Astrocyte (in vitro differentiated cells and primary cell): Measurements from ENCODE around the gene RAB11FIP4. TPM values are rescaled to one million over a fixed set of nuclear protein-coding genes. Genes with fewer than 3 reads are reported as not detected.
A peak's percentile ranks its signal among the peaks of the same experiment; 100 is the strongest.

Experiments used
- DNase-seq: peaks from one replicate; pipeline ENCODE4 v3.0.0-alpha.2; 2010; ENCODE audit warnings: low read depth
- FAIRE-seq: peaks from 2 replicates; lab custom pipeline; 2011; peaks lifted over from hg19 to GRCh38; lab: Jason Lieb, UNC
- H2AFZ ChIP-seq: 2 replicates; pipeline ENCODE4 v1.6.0; 2012; ENCODE audit warnings: low read depth, low read length, inconsistent platforms
- H3K27ac ChIP-seq: 2 replicates; pipeline ENCODE4 v1.5.1; 2011; ENCODE audit warnings: low read depth, low read length, inconsistent platforms
- H3K27me3 ChIP-seq: 2 replicates; pipeline ENCODE4 v1.6.0; 2011; ENCODE audit warnings: low read length, inconsistent platforms; ENCODE audit not compliant: insufficient read depth
- H3K36me3 ChIP-seq: 2 replicates; pipeline ENCODE4 v1.5.1; 2011; ENCODE audit warnings: low read length, inconsistent platforms; ENCODE audit not compliant: insufficient read depth
- H3K4me1 ChIP-seq: 2 replicates; pipeline ENCODE4 v1.5.1; 2011; ENCODE audit warnings: low read length, inconsistent platforms; ENCODE audit not compliant: insufficient read depth
- H3K4me2 ChIP-seq: 2 replicates; pipeline ENCODE4 v1.6.0; 2012; ENCODE audit warnings: low read length, inconsistent platforms
- H3K4me3 ChIP-seq: 2 replicates; pipeline ENCODE4 v1.5.1; 2011; ENCODE audit warnings: low read depth, mild to moderate bottlenecking, low read length, inconsistent platforms; ENCODE audit not compliant: insufficient read depth
- H3K79me2 ChIP-seq: 2 replicates; pipeline ENCODE4 v1.6.0; 2012; ENCODE audit warnings: mild to moderate bottlenecking, low read length, inconsistent platforms; ENCODE audit not compliant: insufficient read depth
- H3K9ac ChIP-seq: 2 replicates; pipeline ENCODE4 v1.6.0; 2012; ENCODE audit warnings: mild to moderate bottlenecking, low read length, inconsistent platforms
- H3K9me3 ChIP-seq: 2 replicates; pipeline ENCODE4 v1.5.1; 2012; ENCODE audit warnings: low read depth, mild to moderate bottlenecking, low read length, inconsistent platforms; ENCODE audit not compliant: insufficient read depth
- H4K20me1 ChIP-seq: 2 replicates; pipeline ENCODE4 v1.6.0; 2012; ENCODE audit warnings: low read length, inconsistent platforms; ENCODE audit not compliant: insufficient read depth
- H3K27ac Mint-ChIP-seq: one replicate; pipeline ENCODE4 v1.8.0; 2021; ENCODE audit warnings: mild to moderate bottlenecking, mixed read lengths; ENCODE audit not compliant: unreplicated experiment
- H3K27me3 Mint-ChIP-seq: one replicate; pipeline ENCODE4 v1.8.0; 2021; ENCODE audit warnings: low read depth, mixed read lengths; ENCODE audit not compliant: unreplicated experiment
- H3K36me3 Mint-ChIP-seq: one replicate; pipeline ENCODE4 v1.8.0; 2021; ENCODE audit warnings: low read depth, mixed read lengths; ENCODE audit not compliant: unreplicated experiment
- H3K4me1 Mint-ChIP-seq: one replicate; pipeline ENCODE4 v1.8.0; 2021; ENCODE audit warnings: low read depth, mixed read lengths; ENCODE audit not compliant: unreplicated experiment
- H3K4me3 Mint-ChIP-seq: one replicate; pipeline ENCODE4 v1.8.0; 2021; ENCODE audit warnings: mild to moderate bottlenecking, moderate library complexity, mixed read lengths; ENCODE audit not compliant: unreplicated experiment
- H3K9me3 Mint-ChIP-seq: one replicate; pipeline ENCODE4 v1.8.0; 2021; ENCODE audit warnings: mild to moderate bottlenecking, mixed read lengths; ENCODE audit not compliant: unreplicated experiment
- CTCF ChIP-seq: IDR thresholded peaks from 2 replicates; pipeline ENCODE4 v1.5.1; 2011; ENCODE audit warnings: low read depth, mild to moderate bottlenecking, inconsistent platforms, low read length, moderate library complexity; ENCODE audit not compliant: insufficient read depth
- EZH2 ChIP-seq: IDR thresholded peaks from 2 replicates; pipeline ENCODE4 v1.6.1; 2012; ENCODE audit warnings: mild to moderate bottlenecking, low read length, inconsistent platforms; ENCODE audit not compliant: insufficient read depth
- total RNA-seq: library from RNA; stranded (reverse); gene quantifications from 2 replicates; pipeline ENCODE4 v1.2.1, GENCODE V29; 2021

RAB11FIP4 gene
- total RNA-seq, 1 donor from 2014 or later, result 4.4 TPM

DNA sequence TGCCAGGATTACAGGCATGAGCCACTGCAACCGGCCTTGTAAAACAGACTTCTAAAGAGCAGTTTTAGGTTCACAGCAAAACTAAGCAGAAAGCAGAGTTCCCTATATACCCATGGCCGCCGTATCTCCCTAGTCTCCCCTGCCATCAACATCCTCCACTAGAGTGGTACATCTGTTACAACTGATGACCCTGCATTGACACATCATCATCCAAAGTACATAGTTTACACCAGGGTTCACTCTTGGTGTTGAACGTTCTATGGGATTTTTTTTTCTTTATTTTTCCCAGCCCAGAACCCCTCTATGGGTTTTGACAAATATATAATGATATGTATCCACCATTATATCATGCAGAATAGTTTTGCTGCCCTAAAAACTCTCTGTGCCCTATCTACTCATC lies 155.2 kb downstream of the RAB11FIP4 start:
- Mint-ChIP-seq H3K4me3 (no peak overlapping the region), H3K27me3 (peaks cover 7% of the 10 kb centered on the region), H3K36me3 (no peaks in the 10 kb centered on the region), H3K27ac (no peak overlapping the region), H3K4me1 (peaks cover 2% of the 10 kb centered on the region), H3K9me3 (no peaks in the 10 kb centered on the region)
- Histone ChIP-seq H3K9ac (no peak overlapping the region), H3K4me2 (no peak overlapping the region), H3K9me3 (peaks cover 8% of the 10 kb centered on the region), H3K36me3 (no peaks in the 10 kb centered on the region), H3K79me2 (no peaks in the 10 kb centered on the region), H3K27ac (no peak overlapping the region), H3K27me3 (no peaks in the 10 kb centered on the region), H3K4me3 (no peak overlapping the region), H2AFZ (no peak overlapping the region), H3K4me1 (peaks cover 6% of the 10 kb centered on the region), H4K20me1 (no peaks in the 10 kb centered on the region)
- DNase-seq (no peak), FAIRE-seq (no peak)
- no peak for TF ChIP-seq CTCF
- no peak for TF ChIP-seq EZH2

- Mint-ChIP-seq H3K4me1 (peaks cover 2% of the 10 kb centered on the region), H3K9me3 (no peaks in the 10 kb centered on the region), H3K36me3 (no peaks in the 10 kb centered on the region), H3K27ac (no peak overlapping the region), H3K27me3 (peaks cover 6% of the 10 kb centered on the region), H3K4me3 (peak overlapping the region; percentile 92)
- H3K27me3 ChIP-seq, result no peaks in the 10 kb centered on the region
- no peaks in the 10 kb centered on the region for H4K20me1 ChIP-seq
- peak overlapping the region; percentile 87 for H3K4me3 ChIP-seq
- peaks cover 6% of the 10 kb centered on the region for H3K4me1 ChIP-seq
- no peak for TF ChIP-seq EZH2
- TF ChIP-seq CTCF, result no peak
- FAIRE-seq (no peak), DNase-seq (no peak)
- no peak overlapping the region for H2AFZ ChIP-seq
- H3K9ac ChIP-seq, result peak overlapping the region; percentile 86
- no peaks in the 10 kb centered on the region for H3K36me3 ChIP-seq
- no peaks in the 10 kb centered on the region for H3K79me2 ChIP-seq
- H3K9me3 ChIP-seq, result peaks cover 8% of the 10 kb centered on the region
- no peak overlapping the region for H3K27ac ChIP-seq
- H3K4me2 ChIP-seq, result peak overlapping the region; percentile 100
Measured at GRCh38 chr17:31548709-31549108, 157.2 kb downstream of the RAB11FIP4 start.

GRCh38 chr17:31549121-31549524 lies 157.6 kb downstream of the RAB11FIP4 start:
- Histone ChIP-seq H2AFZ (peak overlapping the region; percentile 98), H3K4me3 (peak overlapping the region; percentile 87), H3K79me2 (no peaks in the 10 kb centered on the region), H3K27me3 (no peaks in the 10 kb centered on the region), H3K9me3 (peaks cover 4% of the 10 kb centered on the region), H3K36me3 (no peaks in the 10 kb centered on the region), H3K27ac (peak overlapping the region; percentile 51), H4K20me1 (no peaks in the 10 kb centered on the region), H3K4me1 (peaks cover 6% of the 10 kb centered on the region), H3K4me2 (peak overlapping the region; percentile 100), H3K9ac (peak overlapping the region; percentile 86)
- no peak for FAIRE-seq
- peaks cover 2% of the 10 kb centered on the region for H3K4me1 Mint-ChIP-seq
- H3K27ac Mint-ChIP-seq, result peak overlapping the region; percentile 47
- no peaks in the 10 kb centered on the region for H3K36me3 Mint-ChIP-seq
- H3K9me3 Mint-ChIP-seq, result no peaks in the 10 kb centered on the region
- peaks cover 10% of the 10 kb centered on the region for H3K27me3 Mint-ChIP-seq
- TF ChIP-seq CTCF, result no peak
- TF ChIP-seq EZH2, result no peak
- no peak for DNase-seq
- H3K4me3 Mint-ChIP-seq, result peak overlapping the region; percentile 92
